Peyer's patch (tissue), 4 donors: ENCODE data around the gene CD34.

Experiments used
- POLR2A ChIP-seq, 2 donors: fragments of 450-650 bp; IDR thresholded peaks; one replicate each; pipeline ENCODE4 v1.5.1; 2017; ENCODE audit warnings: antibody characterized with exemption in 2 of 2, mild to moderate bottlenecking in 2 of 2, moderate library complexity in 2 of 2
- TF ChIP-seq, protein P1 (sequence below), 6 experiments: fragments of 450-650 bp in 4 of 6; fragments of 200-600 bp in 2 of 6; sonication (generic) in 1 of 6; IDR thresholded peaks; one replicate each; pipeline ENCODE4 v1.5.1; 2017 to 2019; ENCODE audit warnings: antibody characterized with exemption in 6 of 6, mild to moderate bottlenecking in 3 of 6, moderate library complexity in 1 of 6

DNA sequence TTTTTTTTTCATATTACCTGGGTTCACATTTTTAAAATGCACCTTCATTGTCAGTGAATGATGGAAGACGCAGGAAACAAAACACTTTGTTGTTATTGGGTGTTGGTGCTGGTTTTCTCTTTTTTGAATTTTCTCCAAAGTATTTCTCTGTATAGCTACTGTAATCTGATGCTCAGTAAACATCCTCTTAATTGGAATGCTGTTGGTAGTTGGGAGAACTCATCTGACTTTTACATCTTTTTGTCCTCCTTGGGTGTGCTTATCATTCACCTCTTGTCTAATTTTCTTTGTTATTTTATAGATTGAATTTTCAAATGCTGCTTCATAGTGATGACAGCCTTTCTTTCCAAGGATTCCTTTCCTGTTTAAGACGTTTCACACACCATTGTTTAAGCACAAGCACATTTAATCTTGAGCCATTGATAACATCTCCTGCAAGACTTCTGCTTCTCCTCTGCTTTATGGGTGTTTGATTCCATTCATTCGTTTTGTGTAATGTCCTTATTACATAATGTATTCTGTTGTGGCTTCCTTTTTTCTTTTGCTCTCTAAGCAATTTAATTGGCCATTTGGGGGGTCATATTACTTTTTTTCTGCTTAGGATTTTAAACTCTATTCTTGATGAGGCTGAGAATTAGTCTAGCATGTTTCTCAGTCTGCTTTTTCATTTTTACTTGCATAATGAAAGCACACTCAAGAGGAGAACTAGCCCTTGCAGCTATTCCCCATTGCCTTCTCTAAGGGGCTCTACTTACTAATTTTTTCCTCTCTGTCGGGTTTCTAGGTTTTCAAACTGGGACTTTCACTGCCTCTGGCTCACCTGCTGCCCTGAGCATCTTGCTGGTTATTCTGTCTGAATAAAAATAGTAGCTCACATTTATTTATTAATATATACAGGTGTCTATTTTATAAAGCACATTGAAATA is 42.0 kb upstream of the CD34 start:
- TF ChIP-seq, protein P1, sequence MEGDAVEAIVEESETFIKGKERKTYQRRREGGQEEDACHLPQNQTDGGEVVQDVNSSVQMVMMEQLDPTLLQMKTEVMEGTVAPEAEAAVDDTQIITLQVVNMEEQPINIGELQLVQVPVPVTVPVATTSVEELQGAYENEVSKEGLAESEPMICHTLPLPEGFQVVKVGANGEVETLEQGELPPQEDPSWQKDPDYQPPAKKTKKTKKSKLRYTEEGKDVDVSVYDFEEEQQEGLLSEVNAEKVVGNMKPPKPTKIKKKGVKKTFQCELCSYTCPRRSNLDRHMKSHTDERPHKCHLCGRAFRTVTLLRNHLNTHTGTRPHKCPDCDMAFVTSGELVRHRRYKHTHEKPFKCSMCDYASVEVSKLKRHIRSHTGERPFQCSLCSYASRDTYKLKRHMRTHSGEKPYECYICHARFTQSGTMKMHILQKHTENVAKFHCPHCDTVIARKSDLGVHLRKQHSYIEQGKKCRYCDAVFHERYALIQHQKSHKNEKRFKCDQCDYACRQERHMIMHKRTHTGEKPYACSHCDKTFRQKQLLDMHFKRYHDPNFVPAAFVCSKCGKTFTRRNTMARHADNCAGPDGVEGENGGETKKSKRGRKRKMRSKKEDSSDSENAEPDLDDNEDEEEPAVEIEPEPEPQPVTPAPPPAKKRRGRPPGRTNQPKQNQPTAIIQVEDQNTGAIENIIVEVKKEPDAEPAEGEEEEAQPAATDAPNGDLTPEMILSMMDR (IDR thresholded peaks at IDR 0.05) = no peak
- no peak for TF ChIP-seq POLR2A (IDR thresholded peaks at IDR 0.05)
